Smooth muscle cell of the brain vasculature (primary cell): Measurements from ENCODE around the gene ADAMTS17.

Source experiments
- DNase-seq: peaks from one replicate; pipeline ENCODE4 v3.0.0-alpha.2; 2012; ENCODE audit warnings: low read depth, low spot score

ADAMTS17 gene

GRCh38 chr15:100252359-100252758 lies 89.4 kb downstream of the ADAMTS17 start:
- DNase-seq, result no peak

GRCh38 chr15:100250176-100250800 lies 91.5 kb downstream of the ADAMTS17 start:
- no peak for DNase-seq

GRCh38 chr15:100249096-100249815 lies 92.5 kb downstream of the ADAMTS17 start:
- no peak for DNase-seq

GRCh38 chr15:100248236-100248635 lies 93.5 kb downstream of the ADAMTS17 start:
- no peak for DNase-seq

GRCh38 chr15:100247228-100248225 lies 94.2 kb downstream of the ADAMTS17 start:
- no peak for DNase-seq

- no peak for DNase-seq
Measured at GRCh38 chr15:100245855-100246254, 95.9 kb downstream of the ADAMTS17 start.

GRCh38 chr15:100245487-100245820 lies 96.3 kb downstream of the ADAMTS17 start:
- no peak for DNase-seq

- no peak for DNase-seq
Measured at GRCh38 chr15:100244796-100245486, 96.8 kb downstream of the ADAMTS17 start.

GRCh38 chr15:100242989-100243388 lies 98.8 kb downstream of the ADAMTS17 start:
- no peak for DNase-seq

- DNase-seq, result no peak
Measured at GRCh38 chr15:100241572-100242482, 99.9 kb downstream of the ADAMTS17 start.

GRCh38 chr15:100236981-100237720 lies 104.6 kb downstream of the ADAMTS17 start:
- no peak for DNase-seq

GRCh38 chr15:100235030-100235617 lies 106.7 kb downstream of the ADAMTS17 start:
- DNase-seq, result no peak

GRCh38 chr15:100234158-100235029 lies 107.4 kb downstream of the ADAMTS17 start:
- no peak for DNase-seq

- DNase-seq, result no peak
Measured at GRCh38 chr15:100230784-100231183, 111.0 kb downstream of the ADAMTS17 start.

- no peak for DNase-seq
Measured at GRCh38 chr15:100229181-100230163, 112.3 kb downstream of the ADAMTS17 start.

GRCh38 chr15:100227781-100228180 lies 114.0 kb downstream of the ADAMTS17 start:
- no peak for DNase-seq

- no peak for DNase-seq
Measured at GRCh38 chr15:100226107-100226506, 115.7 kb downstream of the ADAMTS17 start.
